ENCODE measurements around the gene MAP2K3. TPM values are rescaled to one million over a fixed set of nuclear protein-coding genes. Genes with fewer than 3 reads are reported as not detected.
"Not testable (repeated sequence)": the region's sequence is repeated elsewhere in the genome, so short reads cannot be mapped to it uniquely, and the experiment has no call there.

MAP2K3 gene
- total and polyA plus RNA-seq, 2 of the 4 experiments (the other 2 are of a cell fraction), result 23.5 to 82.2 TPM

GRCh38 chr17:21339011-21339410 is 54.5 kb downstream of the MAP2K3 start:
- no peak overlapping the region for H2BK120ac ChIP-seq (ENCODE audit: low read depth, low read length)
- H2AK5ac ChIP-seq (ENCODE audit: low read depth, low read length), result no peak overlapping the region
- ATAC-seq (ENCODE audit: low read depth) (no peak), DNase-seq (no peak)
- peaks cover 3% of the 10 kb centered on the region; the same call in 1 of the 2 replicates for H3K27me3 ChIP-seq (ENCODE audit: control insufficient read depth, insufficient read depth, low read length)
- TF ChIP-seq MAFK (IDR thresholded peaks at IDR 0.05; ENCODE audit: low read depth, low read length) (no peak), MXI1 (IDR thresholded peaks at IDR 0.05; ENCODE audit: borderline replicate concordance, low read depth, low read length) (no peak), CEBPB (IDR thresholded peaks at IDR 0.05; ENCODE audit: low read depth, low read length) (no peak), MAZ (IDR thresholded peaks at IDR 0.05; ENCODE audit: borderline replicate concordance, low read depth, low read length) (no peak), CHD1 (IDR thresholded peaks at IDR 0.05; ENCODE audit: low read depth, low read length) (no peak), RFX5 (IDR thresholded peaks at IDR 0.05; ENCODE audit: low read depth, low read length) (no peak), RCOR1 (IDR thresholded peaks at IDR 0.05; ENCODE audit: insufficient replicate concordance, low read length) (no peak)
- no peak overlapping the region for H3K9ac ChIP-seq (ENCODE audit: low read depth, low read length)
- CTCF ChIA-PET, result no interaction called here
- in situ Hi-C loops (cut with MboI; ENCODE audit: low sequenced_read_pairs), result no loop called here
- no peak overlapping the region for H3K14ac ChIP-seq (replicated peaks; ENCODE audit: low read depth, low read length)
- H4K5ac ChIP-seq (ENCODE audit: low read depth, low read length), result no peak overlapping the region
- H3K9me1 ChIP-seq (ENCODE audit: insufficient read depth, low read length), result no peaks in the 10 kb centered on the region
- H3K79me1 ChIP-seq (ENCODE audit: low read depth in 1 of 2, low read length in 2 of 2), result no peaks in the 10 kb centered on the region
- H3K4ac ChIP-seq (ENCODE audit: low read depth, low read length), result no peak overlapping the region
- H3K18ac ChIP-seq (ENCODE audit: low read depth, low read length), result no peak overlapping the region
- H2AFZ ChIP-seq (replicated peaks; ENCODE audit: low read length, poor library complexity), result no peak overlapping the region
- H3K4me3 ChIP-seq (ENCODE audit: insufficient read depth, low read depth, low read length), result no peak overlapping the region
- H3K27ac ChIP-seq (ENCODE audit: insufficient read depth, low read length), result no peak overlapping the region
- no peak overlapping the region for H2BK20ac ChIP-seq (ENCODE audit: low read depth, low read length)
- H2BK5ac ChIP-seq (ENCODE audit: low read depth, low read length, poor library complexity, severe bottlenecking), result no peak overlapping the region
- H4K8ac ChIP-seq (ENCODE audit: low read depth in 2 of 2, low read length in 2 of 2), result no peak overlapping the region
- H3K23ac ChIP-seq (ENCODE audit: low read depth, low read length), result no peak overlapping the region
- no peak overlapping the region for H3K4me2 ChIP-seq (ENCODE audit: low read depth, low read length)
- no peaks in the 10 kb centered on the region for H4K20me1 ChIP-seq (ENCODE audit: insufficient read depth, low read length)
- POLR2A ChIA-PET (ENCODE audit: unreplicated experiment), result no interaction called here
- no peak overlapping the region for H2BK15ac ChIP-seq (ENCODE audit: low read depth, low read length)
- no peak overlapping the region for H3K56ac ChIP-seq (ENCODE audit: extremely low read depth, insufficient read depth, low read length)
- 8% methylated on average over 2 of the region's 7 CpGs; no CpG with 5 or more reads in 1 of the 2 experiments for WGBS, 2 experiments (ENCODE audit: extremely low coverage in 2 of 2, insufficient read length in 1 of 2)
- dilution Hi-C loops (cut with HindIII; ENCODE audit: low sequenced_read_pairs, unreplicated experiment), result no loop called here
- no TSS peak for BruUV-seq (replicated peaks)
- no peaks in the 10 kb centered on the region for H3K9me3 ChIP-seq (ENCODE audit: control insufficient read depth, insufficient read depth, low read length)
- no peak overlapping the region for H4K91ac ChIP-seq (ENCODE audit: insufficient read depth, low read depth, low read length)
- no peak overlapping the region for H2AK9ac ChIP-seq (replicated peaks; ENCODE audit: low read depth, low read length, poor library complexity)
- no peaks in the 10 kb centered on the region for H3K4me1 ChIP-seq (ENCODE audit: control insufficient read depth, insufficient read depth, low read length)
- no peaks in the 10 kb centered on the region for H3K36me3 ChIP-seq (ENCODE audit: control insufficient read depth, insufficient read depth, low read length)
- intact Hi-C loops (cut with micrococcal nuclease), result no loop called here

- H4K91ac ChIP-seq (ENCODE audit: insufficient read depth, low read depth, low read length); in situ Hi-C loops (cut with MboI; ENCODE audit: low sequenced_read_pairs); DNase-seq; H3K4me3 ChIP-seq (ENCODE audit: insufficient read depth, low read depth, low read length); H3K4ac ChIP-seq (ENCODE audit: low read depth, low read length); H3K27me3 ChIP-seq (ENCODE audit: control insufficient read depth, insufficient read depth, low read length); H2AK9ac ChIP-seq (replicated peaks; ENCODE audit: low read depth, low read length, poor library complexity); ATAC-seq (ENCODE audit: low read depth); H3K4me1 ChIP-seq (ENCODE audit: control insufficient read depth, insufficient read depth, low read length); H3K56ac ChIP-seq (ENCODE audit: extremely low read depth, insufficient read depth, low read length); CTCF ChIA-PET; H4K8ac ChIP-seq (ENCODE audit: low read depth in 2 of 2, low read length in 2 of 2); H3K14ac ChIP-seq (replicated peaks; ENCODE audit: low read depth, low read length); H3K4me2 ChIP-seq (ENCODE audit: low read depth, low read length); dilution Hi-C loops (cut with HindIII; ENCODE audit: low sequenced_read_pairs, unreplicated experiment); H3K79me1 ChIP-seq (ENCODE audit: low read depth in 1 of 2, low read length in 2 of 2); H3K9me3 ChIP-seq (ENCODE audit: control insufficient read depth, insufficient read depth, low read length); H3K9me1 ChIP-seq (ENCODE audit: insufficient read depth, low read length); H2BK120ac ChIP-seq (ENCODE audit: low read depth, low read length); H4K20me1 ChIP-seq (ENCODE audit: insufficient read depth, low read length); H3K23ac ChIP-seq (ENCODE audit: low read depth, low read length); BruUV-seq (replicated peaks); POLR2A ChIA-PET (ENCODE audit: unreplicated experiment); H2BK20ac ChIP-seq (ENCODE audit: low read depth, low read length); H2AK5ac ChIP-seq (ENCODE audit: low read depth, low read length); H3K9ac ChIP-seq (ENCODE audit: low read depth, low read length); H2BK5ac ChIP-seq (ENCODE audit: low read depth, low read length, poor library complexity, severe bottlenecking); H2BK15ac ChIP-seq (ENCODE audit: low read depth, low read length); H3K36me3 ChIP-seq (ENCODE audit: control insufficient read depth, insufficient read depth, low read length); H3K18ac ChIP-seq (ENCODE audit: low read depth, low read length); H4K5ac ChIP-seq (ENCODE audit: low read depth, low read length); intact Hi-C loops (cut with micrococcal nuclease); H2AFZ ChIP-seq (replicated peaks; ENCODE audit: low read length, poor library complexity); H3K27ac ChIP-seq (ENCODE audit: insufficient read depth, low read length): not testable (repeated sequence)
- WGBS, 2 experiments (ENCODE audit: extremely low coverage in 2 of 2, insufficient read length in 1 of 2), result no CpG with 5 or more reads among the region's 11 CpGs
These were observed 55.1 kb downstream of the MAP2K3 start for GRCh38 chr17:21339571-21339970.
